ENCODE data around the gene MAGI2. TPM values are rescaled to one million over a fixed set of nuclear protein-coding genes. Genes with fewer than 3 reads are reported as not detected.

The MAGI2 gene
- total RNA-seq, 1 donor from 2014 or later, result 64.2 TPM

GRCh38 chr7:79287981-79288380, 165.5 kb downstream of the MAGI2 start:
- Mint-ChIP-seq H3K4me1 (ENCODE audit: low read depth, unreplicated experiment) (no peaks in the 10 kb centered on the region), H3K9me3 (ENCODE audit: unreplicated experiment) (no peaks in the 10 kb centered on the region), H3K36me3 (ENCODE audit: unreplicated experiment) (no peaks in the 10 kb centered on the region), H3K27me3 (ENCODE audit: unreplicated experiment) (no peaks in the 10 kb centered on the region), H3K4me3 (ENCODE audit: unreplicated experiment) (no peak overlapping the region), H3K27ac (ENCODE audit: unreplicated experiment) (no peak overlapping the region)
- DNase-seq, result no peak
- TF ChIP-seq, protein P1, sequence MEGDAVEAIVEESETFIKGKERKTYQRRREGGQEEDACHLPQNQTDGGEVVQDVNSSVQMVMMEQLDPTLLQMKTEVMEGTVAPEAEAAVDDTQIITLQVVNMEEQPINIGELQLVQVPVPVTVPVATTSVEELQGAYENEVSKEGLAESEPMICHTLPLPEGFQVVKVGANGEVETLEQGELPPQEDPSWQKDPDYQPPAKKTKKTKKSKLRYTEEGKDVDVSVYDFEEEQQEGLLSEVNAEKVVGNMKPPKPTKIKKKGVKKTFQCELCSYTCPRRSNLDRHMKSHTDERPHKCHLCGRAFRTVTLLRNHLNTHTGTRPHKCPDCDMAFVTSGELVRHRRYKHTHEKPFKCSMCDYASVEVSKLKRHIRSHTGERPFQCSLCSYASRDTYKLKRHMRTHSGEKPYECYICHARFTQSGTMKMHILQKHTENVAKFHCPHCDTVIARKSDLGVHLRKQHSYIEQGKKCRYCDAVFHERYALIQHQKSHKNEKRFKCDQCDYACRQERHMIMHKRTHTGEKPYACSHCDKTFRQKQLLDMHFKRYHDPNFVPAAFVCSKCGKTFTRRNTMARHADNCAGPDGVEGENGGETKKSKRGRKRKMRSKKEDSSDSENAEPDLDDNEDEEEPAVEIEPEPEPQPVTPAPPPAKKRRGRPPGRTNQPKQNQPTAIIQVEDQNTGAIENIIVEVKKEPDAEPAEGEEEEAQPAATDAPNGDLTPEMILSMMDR (IDR thresholded peaks at IDR 0.05; ENCODE audit: partially characterized antibody, unreplicated experiment), result no peak

- DNase-seq, result no peak
- H3K9me3 Mint-ChIP-seq (ENCODE audit: unreplicated experiment), result no peaks in the 10 kb centered on the region
- H3K36me3 Mint-ChIP-seq (ENCODE audit: unreplicated experiment), result no peaks in the 10 kb centered on the region
- TF ChIP-seq, protein P1 (IDR thresholded peaks at IDR 0.05; ENCODE audit: partially characterized antibody, unreplicated experiment), result no peak
- H3K4me3 Mint-ChIP-seq (ENCODE audit: unreplicated experiment), result no peak overlapping the region
- no peak overlapping the region for H3K27ac Mint-ChIP-seq (ENCODE audit: unreplicated experiment)
- no peaks in the 10 kb centered on the region for H3K27me3 Mint-ChIP-seq (ENCODE audit: unreplicated experiment)
- peaks cover 5% of the 10 kb centered on the region for H3K4me1 Mint-ChIP-seq (ENCODE audit: low read depth, unreplicated experiment)
Observed at GRCh38 chr7:79286181-79286580, 167.3 kb downstream of the MAGI2 start.

DNA sequence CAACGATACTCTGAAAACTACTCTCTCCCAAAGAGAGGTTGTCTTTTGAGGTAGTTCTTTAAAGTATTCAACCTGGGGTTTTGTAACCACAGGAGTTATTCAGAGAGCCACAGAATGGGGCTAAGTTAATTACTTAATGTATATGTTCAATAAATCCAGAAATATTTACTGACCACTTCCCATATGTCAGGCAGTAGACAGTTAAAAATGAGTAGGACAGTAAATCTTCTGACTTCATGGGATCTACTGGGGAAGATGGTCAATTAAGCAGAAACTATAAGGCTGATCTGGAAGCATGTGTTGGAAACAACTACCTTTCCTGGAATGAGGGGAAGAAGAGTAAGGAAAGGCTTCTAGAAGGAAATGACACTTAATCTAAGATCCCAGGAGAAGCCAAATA, 167.7 kb downstream of the MAGI2 start:
- DNase-seq, result no peak
- Mint-ChIP-seq H3K27ac (ENCODE audit: unreplicated experiment) (no peak overlapping the region), H3K4me3 (ENCODE audit: unreplicated experiment) (no peak overlapping the region), H3K27me3 (ENCODE audit: unreplicated experiment) (no peaks in the 10 kb centered on the region), H3K9me3 (ENCODE audit: unreplicated experiment) (no peaks in the 10 kb centered on the region), H3K36me3 (ENCODE audit: unreplicated experiment) (no peaks in the 10 kb centered on the region), H3K4me1 (ENCODE audit: low read depth, unreplicated experiment) (peaks cover 5% of the 10 kb centered on the region)
- TF ChIP-seq, protein P1 (IDR thresholded peaks at IDR 0.05; ENCODE audit: partially characterized antibody, unreplicated experiment), result no peak

GRCh38 chr7:79284211-79284610, 169.3 kb downstream of the MAGI2 start:
- no peak overlapping the region for H3K27ac Mint-ChIP-seq (ENCODE audit: unreplicated experiment)
- DNase-seq, result no peak
- H3K27me3 Mint-ChIP-seq (ENCODE audit: unreplicated experiment), result no peaks in the 10 kb centered on the region
- H3K4me3 Mint-ChIP-seq (ENCODE audit: unreplicated experiment), result no peak overlapping the region
- TF ChIP-seq, protein P1 (IDR thresholded peaks at IDR 0.05; ENCODE audit: partially characterized antibody, unreplicated experiment), result no peak
- H3K9me3 Mint-ChIP-seq (ENCODE audit: unreplicated experiment), result no peaks in the 10 kb centered on the region
- peaks cover 5% of the 10 kb centered on the region for H3K4me1 Mint-ChIP-seq (ENCODE audit: low read depth, unreplicated experiment)
- H3K36me3 Mint-ChIP-seq (ENCODE audit: unreplicated experiment), result no peaks in the 10 kb centered on the region

GRCh38 chr7:79282882-79283602, 170.4 kb downstream of the MAGI2 start:
- no peak overlapping the region for H3K4me3 Mint-ChIP-seq (ENCODE audit: unreplicated experiment)
- no peaks in the 10 kb centered on the region for H3K27me3 Mint-ChIP-seq (ENCODE audit: unreplicated experiment)
- H3K9me3 Mint-ChIP-seq (ENCODE audit: unreplicated experiment), result no peaks in the 10 kb centered on the region
- no peak overlapping the region for H3K27ac Mint-ChIP-seq (ENCODE audit: unreplicated experiment)
- no peaks in the 10 kb centered on the region for H3K36me3 Mint-ChIP-seq (ENCODE audit: unreplicated experiment)
- DNase-seq, result no peak
- H3K4me1 Mint-ChIP-seq (ENCODE audit: low read depth, unreplicated experiment), result peaks cover 7% of the 10 kb centered on the region
- TF ChIP-seq, protein P1 (IDR thresholded peaks at IDR 0.05; ENCODE audit: partially characterized antibody, unreplicated experiment), result no peak

All from glutamatergic neuron (in vitro differentiated cells).